MM.1S (cell line): ENCODE measurements around the gene SETD2.
A peak's percentile ranks its signal among the peaks of the same experiment; 100 is the strongest.

ENCODE experiments used
- DNase-seq: peaks from one replicate; pipeline ENCODE4 v3.0.0-alpha.2; 2015
- H2AFZ ChIP-seq: fragments of 300-600 bp; sonication (generic); 2 replicates; pipeline ENCODE4 v1.6.0; 2016; ENCODE audit warnings: antibody characterized with exemption, low read length
- H3F3A ChIP-seq: fragments of 300-600 bp; sonication (generic); 2 replicates; pipeline ENCODE4 v1.6.1; 2016; ENCODE audit warnings: mild to moderate bottlenecking, antibody characterized with exemption, low read length, moderate library complexity, mixed read lengths; ENCODE audit not compliant: insufficient read depth
- H3K27ac ChIP-seq: fragments of 300-600 bp; sonication (generic); 2 replicates; pipeline ENCODE4 v1.5.1; 2016; ENCODE audit warnings: mild to moderate bottlenecking, low read length
- H3K27me3 ChIP-seq: fragments of 300-600 bp; sonication (generic); replicated peaks from 2 replicates; pipeline ENCODE4 v1.6.0; 2016; ENCODE audit warnings: low read length; ENCODE audit not compliant: insufficient read depth
- H3K36me3 ChIP-seq: fragments of 300-600 bp; sonication (generic); replicated peaks from 2 replicates; pipeline ENCODE4 v1.6.1; 2016; ENCODE audit warnings: mild to moderate bottlenecking, low read length, mixed read lengths; ENCODE audit not compliant: insufficient read depth
- H3K4me1 ChIP-seq: fragments of 300-600 bp; sonication (generic); 2 replicates; pipeline ENCODE4 v1.6.1; 2016; ENCODE audit warnings: low read length, mixed read lengths
- H3K4me2 ChIP-seq: fragments of 300-600 bp; sonication (generic); 2 replicates; pipeline ENCODE4 v1.6.0; 2016; ENCODE audit warnings: low read depth, low read length
- H3K4me3 ChIP-seq: fragments of 300-600 bp; sonication (generic); 2 replicates; pipeline ENCODE4 v1.5.1; 2016; ENCODE audit warnings: low read length, mixed read lengths
- H3K79me2 ChIP-seq: fragments of 300-600 bp; sonication (generic); 2 replicates; pipeline ENCODE4 v1.6.1; 2016; ENCODE audit warnings: mixed run types, low read length, mixed read lengths
- H3K9ac ChIP-seq: fragments of 300-600 bp; sonication (generic); 2 replicates; pipeline ENCODE4 v1.6.1; 2016; ENCODE audit warnings: low read length, mixed read lengths
- H3K9me2 ChIP-seq: fragments of 300-600 bp; sonication (generic); replicated peaks from 2 replicates; pipeline ENCODE4 v1.6.1; 2016; ENCODE audit warnings: mild to moderate bottlenecking, low read length, mixed read lengths; ENCODE audit not compliant: insufficient read depth
- H3K9me3 ChIP-seq: fragments of 300-600 bp; sonication (generic); replicated peaks from 2 replicates; pipeline ENCODE4 v1.6.1; 2016; ENCODE audit warnings: mild to moderate bottlenecking, low read length, mixed read lengths; ENCODE audit not compliant: insufficient read depth
- H4K20me1 ChIP-seq: fragments of 300-600 bp; sonication (generic); 2 replicates; pipeline ENCODE4 v1.6.1; 2016; ENCODE audit warnings: mild to moderate bottlenecking, low read length, moderate library complexity, mixed read lengths; ENCODE audit not compliant: insufficient read depth
- CTCF ChIP-seq: fragments of 300-600 bp; sonication (generic); IDR thresholded peaks from 2 replicates; pipeline ENCODE4 v1.5.1; 2016; ENCODE audit warnings: antibody characterized with exemption, low read length, mixed read lengths
- EZH2 ChIP-seq: fragments of 300-600 bp; sonication (generic); optimal IDR thresholded peaks from 2 replicates; pipeline ENCODE3; 2017; ENCODE audit warnings: low read depth, mild to moderate bottlenecking, antibody characterized with exemption, low read length, mixed read lengths
- EZH2phosphoT487 ChIP-seq: fragments of 300-600 bp; sonication (generic); IDR thresholded peaks from 2 replicates; pipeline ENCODE4 v1.6.1; 2018; ENCODE audit warnings: antibody characterized with exemption, low read length

SETD2 gene

DNA sequence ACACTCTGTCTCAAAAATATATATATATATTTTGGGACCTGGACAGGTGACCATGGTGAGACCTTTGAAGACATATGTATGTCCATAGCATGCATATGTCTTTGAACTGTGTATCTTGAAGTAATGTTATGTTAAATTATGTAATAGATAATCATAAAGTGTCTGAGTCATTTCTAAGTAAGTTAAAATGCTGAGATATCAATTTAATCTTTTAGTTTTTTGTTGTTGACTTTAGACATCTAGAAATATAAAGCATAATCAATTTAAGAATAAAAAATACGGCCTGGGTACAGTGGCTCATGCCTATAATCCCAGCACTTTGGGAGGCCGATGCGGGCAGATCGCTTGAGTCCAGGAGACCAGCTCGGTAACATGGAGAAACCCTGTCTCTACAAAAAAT lies 12.7 kb upstream of the SETD2 start:
- no peak overlapping the region for H3K9ac ChIP-seq
- H3K9me2 ChIP-seq: no peaks in the 10 kb centered on the region
- peak overlapping the region; percentile 36; the same call in 1 of the 2 replicates for H3K4me2 ChIP-seq
- H2AFZ ChIP-seq: no peak overlapping the region
- H3K4me1 ChIP-seq: peaks cover 17% of the 10 kb centered on the region
- H4K20me1 ChIP-seq: no peaks in the 10 kb centered on the region
- no peak overlapping the region for H3K4me3 ChIP-seq
- H3F3A ChIP-seq: peaks cover 21% of the 10 kb centered on the region
- peak overlapping the region; percentile 62; the same call in 1 of the 2 replicates for H3K27ac ChIP-seq
- no peak for TF ChIP-seq EZH2phosphoT487
- no peak for TF ChIP-seq EZH2
- TF ChIP-seq CTCF: no peak
- no peaks in the 10 kb centered on the region for H3K36me3 ChIP-seq
- no peaks in the 10 kb centered on the region for H3K79me2 ChIP-seq
- no peaks in the 10 kb centered on the region for H3K9me3 ChIP-seq
- DNase-seq: no peak
- no peaks in the 10 kb centered on the region for H3K27me3 ChIP-seq

DNA sequence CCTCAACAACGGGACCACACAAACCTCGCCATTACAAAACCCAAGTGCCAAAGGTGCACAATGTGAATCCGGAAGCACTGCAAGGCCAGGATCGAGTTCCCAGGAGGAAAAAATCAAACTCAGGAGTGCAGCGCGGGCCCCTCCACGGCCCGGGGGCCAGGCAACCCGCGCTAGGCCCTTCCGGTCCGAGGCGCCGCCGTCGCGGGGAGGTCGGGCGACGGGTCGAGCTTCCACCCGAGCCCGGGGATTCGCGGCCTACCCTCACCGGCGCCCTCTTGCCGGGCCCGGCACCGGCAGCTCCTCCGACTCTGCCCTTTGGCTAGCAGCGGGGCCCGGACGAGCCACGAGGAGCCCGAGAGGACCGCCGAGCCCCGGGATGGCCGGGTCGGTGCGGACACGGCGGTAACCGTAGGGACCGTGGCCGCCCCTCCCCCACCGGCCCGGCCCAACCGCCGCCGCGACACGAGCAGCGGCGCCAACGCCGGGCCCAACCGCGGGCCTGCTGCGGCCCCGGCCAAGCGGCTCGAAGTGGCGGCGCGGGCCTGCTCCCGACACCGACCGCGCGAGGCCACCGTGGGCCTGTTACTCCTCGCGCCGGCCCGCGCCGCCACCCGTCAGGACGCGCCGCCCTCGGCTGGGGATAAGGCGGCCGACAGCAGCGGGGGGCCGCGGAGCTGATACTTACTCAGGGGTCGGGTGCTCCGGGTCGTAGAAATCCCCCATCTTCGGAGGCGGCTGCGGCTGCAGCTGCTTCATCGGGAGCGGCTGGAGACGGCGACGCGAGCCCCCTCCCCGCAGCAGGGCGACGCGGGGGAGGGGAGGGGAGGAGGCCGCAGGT lies 525 bp downstream of the SETD2 start:
- H3K27ac ChIP-seq: peak overlapping the region; percentile 66
- H3F3A ChIP-seq: peaks cover 22% of the 10 kb centered on the region
- peak; percentile 63 for DNase-seq
- no peaks in the 10 kb centered on the region for H3K9me3 ChIP-seq
- no peaks in the 10 kb centered on the region for H3K36me3 ChIP-seq
- peaks cover 35% of the 10 kb centered on the region for H4K20me1 ChIP-seq
- H3K9ac ChIP-seq: peak overlapping the region; percentile 66
- H2AFZ ChIP-seq: peak overlapping the region; percentile 70
- H3K4me1 ChIP-seq: peaks cover 35% of the 10 kb centered on the region
- H3K4me3 ChIP-seq: peak overlapping the region; percentile 96
- TF ChIP-seq EZH2 (no peak), CTCF (no peak), EZH2phosphoT487 (no peak)
- peak overlapping the region; percentile 65 for H3K4me2 ChIP-seq
- H3K9me2 ChIP-seq: no peaks in the 10 kb centered on the region
- peaks cover 54% of the 10 kb centered on the region for H3K79me2 ChIP-seq
- H3K27me3 ChIP-seq: no peaks in the 10 kb centered on the region

DNA sequence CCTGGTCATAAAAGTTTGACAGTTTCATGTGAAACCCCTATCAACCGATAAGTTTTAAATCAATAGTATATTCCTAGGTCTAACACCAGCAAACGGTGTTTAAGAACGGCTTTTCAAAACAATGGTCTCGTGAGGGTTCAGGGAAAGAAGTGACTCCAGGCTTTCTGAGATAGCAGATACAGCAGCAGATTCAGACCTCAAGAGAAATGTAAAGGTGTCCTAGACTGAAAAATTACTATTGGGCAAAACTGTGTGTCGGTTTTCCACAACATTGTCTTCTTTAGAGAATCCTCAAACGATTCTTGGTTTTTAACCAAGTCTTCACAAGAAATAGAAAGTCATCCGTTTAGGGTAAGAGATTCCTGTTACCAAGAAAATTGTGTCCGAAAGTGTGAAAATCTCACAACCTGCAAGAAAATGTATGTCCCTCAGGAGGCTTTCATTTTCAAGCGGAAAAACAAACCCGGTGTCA lies 1.2 kb downstream of the SETD2 start:
- H4K20me1 ChIP-seq: peaks cover 39% of the 10 kb centered on the region
- H3F3A ChIP-seq: peaks cover 22% of the 10 kb centered on the region
- H3K9me3 ChIP-seq: no peaks in the 10 kb centered on the region
- peak overlapping the region; percentile 66; the same call in 1 of the 2 replicates for H3K27ac ChIP-seq
- H3K9me2 ChIP-seq: no peaks in the 10 kb centered on the region
- H3K36me3 ChIP-seq: no peaks in the 10 kb centered on the region
- peak overlapping the region; percentile 9; the same call in 1 of the 2 replicates for H2AFZ ChIP-seq
- peak overlapping the region; percentile 65 for H3K4me2 ChIP-seq
- TF ChIP-seq EZH2 (no peak), EZH2phosphoT487 (no peak), CTCF (no peak)
- peaks cover 60% of the 10 kb centered on the region for H3K79me2 ChIP-seq
- peak; percentile 22 for DNase-seq
- H3K4me3 ChIP-seq: peak overlapping the region; percentile 96
- no peaks in the 10 kb centered on the region for H3K27me3 ChIP-seq
- peak overlapping the region; percentile 66 for H3K9ac ChIP-seq
- H3K4me1 ChIP-seq: peaks cover 35% of the 10 kb centered on the region
